Suprapubic skin (tissue), 3 donors: ENCODE measurements around the gene RUNX3.

Source experiments
- CTCF ChIP-seq, 2 donors: fragments of 200-600 bp in 1 of 2; fragments of 450-650 bp in 1 of 2; sonication (generic) in 1 of 2; IDR thresholded peaks; one replicate each; pipeline ENCODE4 v1.5.1; 2016 to 2019; ENCODE audit warnings: antibody characterized with exemption in 2 of 2, mild to moderate bottlenecking in 1 of 2, moderate library complexity in 1 of 2
- EP300 ChIP-seq: sonication (generic); formaldehyde crosslinking; IDR thresholded peaks from one replicate; pipeline ENCODE4 v1.6.1; 2017; ENCODE audit warnings: antibody characterized with exemption
- POLR2A ChIP-seq, 2 donors: fragments of 450-650 bp; IDR thresholded peaks; one replicate each; pipeline ENCODE4 v1.6.1; 2017; ENCODE audit warnings: antibody characterized with exemption in 2 of 2, mild to moderate bottlenecking in 2 of 2, moderate library complexity in 2 of 2

GRCh38 chr1:24903560-24903954 is 26.5 kb downstream of the RUNX3 start:
- TF ChIP-seq CTCF (IDR thresholded peaks at IDR 0.05) (no peak), EP300 (no peak), POLR2A (IDR thresholded peaks at IDR 0.05) (no peak)
